OCI-LY3 (cell line): ENCODE results near the gene RBFOX1.

ENCODE experiments used
- H2AFZ ChIP-seq: fragments of 200-600, 300-600 bp; shearing (Covaris generic); 2 replicates; pipeline ENCODE4 v1.6.0; 2014; ENCODE audit warnings: antibody characterized with exemption, low read depth, low read length
- H3K27ac ChIP-seq: fragments of 200-600, 300-600 bp; sonication (generic); 2 replicates; pipeline ENCODE4 v1.5.1; 2014; ENCODE audit warnings: mild to moderate bottlenecking, low read length, moderate library complexity, mixed read lengths
- H3K27me3 ChIP-seq: fragments of 200-600, 300-600 bp; sonication (generic); 2 replicates; pipeline ENCODE4 v1.6.1; 2014; ENCODE audit warnings: low read depth, low read length, mixed read lengths
- H3K36me3 ChIP-seq: fragments of 200-600, 300-600 bp; sonication (generic); replicated peaks from 2 replicates; pipeline ENCODE3; 2014; ENCODE audit warnings: low read depth, low read length, mixed read lengths
- H3K4me1 ChIP-seq: fragments of 300-600, 200-600 bp; sonication (generic); 2 replicates; pipeline ENCODE4 v1.6.1; 2014; ENCODE audit warnings: low read length, mixed read lengths
- H3K4me2 ChIP-seq: fragments of 200-600, 300-600 bp; sonication (generic); 2 replicates; pipeline ENCODE4 v1.6.1; 2014; ENCODE audit warnings: low read length, mixed read lengths
- H3K4me3 ChIP-seq: fragments of 300-600, 200-600 bp; sonication (generic); 2 replicates; pipeline ENCODE4 v1.5.1; 2014; ENCODE audit warnings: antibody characterized with exemption, mild to moderate bottlenecking, low read length, moderate library complexity
- H3K79me2 ChIP-seq: fragments of 300-600, 200-600 bp; shearing (Covaris generic); 2 replicates; pipeline ENCODE4 v1.6.1; 2014; ENCODE audit warnings: mild to moderate bottlenecking, low read length, mixed read lengths
- H3K9ac ChIP-seq: fragments of 300-600, 200-600 bp; shearing (Covaris generic); 2 replicates; pipeline ENCODE4 v1.6.0; 2014; ENCODE audit warnings: mild to moderate bottlenecking, low read length, moderate library complexity
- H3K9me3 ChIP-seq: fragments of 200-600, 300-600 bp; shearing (Covaris generic); 2 replicates; pipeline ENCODE4 v1.6.1; 2014; ENCODE audit warnings: low read length, mixed read lengths; ENCODE audit not compliant: insufficient read depth
- H4K20me1 ChIP-seq: fragments of 200-600, 300-600 bp; sonication (generic); 2 replicates; pipeline ENCODE4 v1.6.1; 2016; ENCODE audit warnings: low read length, mixed read lengths; ENCODE audit not compliant: insufficient read depth
- CTCF ChIP-seq: fragments of 200-600, 300-600 bp; sonication (generic); IDR thresholded peaks from 2 replicates; pipeline ENCODE4 v1.5.1; 2014; ENCODE audit warnings: antibody characterized with exemption, low read length, low read depth
- EZH2phosphoT487 ChIP-seq: fragments of 200-600 bp; shearing (Covaris generic); IDR thresholded peaks from 2 replicates; pipeline ENCODE4 v1.6.1; 2018; ENCODE audit warnings: antibody characterized with exemption, mixed run types, low read depth

Gene RBFOX1

GRCh38 chr16:7509963-7510601 is 177.4 kb downstream of the RBFOX1 start:
- Histone ChIP-seq H2AFZ (no peak overlapping the region), H3K4me3 (peak overlapping the region; percentile 60), H3K4me1 (peaks cover 18% of the 10 kb centered on the region; the same call in 1 of the 2 replicates), H3K9ac (peak overlapping the region; percentile 34; the same call in 1 of the 2 replicates), H3K27ac (peak overlapping the region; percentile 69), H4K20me1 (no peaks in the 10 kb centered on the region), H3K36me3 (no peaks in the 10 kb centered on the region), H3K4me2 (peak overlapping the region; percentile 45), H3K27me3 (no peaks in the 10 kb centered on the region), H3K9me3 (no peaks in the 10 kb centered on the region), H3K79me2 (no peaks in the 10 kb centered on the region)
- TF ChIP-seq EZH2phosphoT487: no peak
- TF ChIP-seq CTCF: no peak

- Histone ChIP-seq H3K9ac (no peak overlapping the region), H3K79me2 (no peaks in the 10 kb centered on the region), H3K27me3 (no peaks in the 10 kb centered on the region), H2AFZ (no peak overlapping the region), H3K36me3 (no peaks in the 10 kb centered on the region), H3K27ac (no peak overlapping the region), H4K20me1 (no peaks in the 10 kb centered on the region), H3K9me3 (no peaks in the 10 kb centered on the region), H3K4me3 (peak overlapping the region; percentile 60; the same call in 1 of the 2 replicates), H3K4me1 (peaks cover 18% of the 10 kb centered on the region; the same call in 1 of the 2 replicates), H3K4me2 (peak overlapping the region; percentile 45; the same call in 1 of the 2 replicates)
- no peak for TF ChIP-seq CTCF
- no peak for TF ChIP-seq EZH2phosphoT487
Measured at GRCh38 chr16:7511549-7512260, 179.1 kb downstream of the RBFOX1 start.

- Histone ChIP-seq H3K27ac (no peak overlapping the region), H3K27me3 (no peaks in the 10 kb centered on the region), H2AFZ (no peak overlapping the region), H4K20me1 (no peaks in the 10 kb centered on the region), H3K4me1 (peaks cover 18% of the 10 kb centered on the region; the same call in 1 of the 2 replicates), H3K4me3 (no peak overlapping the region), H3K4me2 (no peak overlapping the region), H3K9ac (no peak overlapping the region), H3K79me2 (no peaks in the 10 kb centered on the region), H3K36me3 (no peaks in the 10 kb centered on the region), H3K9me3 (no peaks in the 10 kb centered on the region)
- no peak for TF ChIP-seq CTCF
- no peak for TF ChIP-seq EZH2phosphoT487
Measured at GRCh38 chr16:7512503-7512902, 179.9 kb downstream of the RBFOX1 start.

GRCh38 chr16:7513429-7513828 is 180.8 kb downstream of the RBFOX1 start:
- Histone ChIP-seq H3K36me3 (no peaks in the 10 kb centered on the region), H2AFZ (peak overlapping the region; percentile 71), H3K4me3 (peak overlapping the region; percentile 35; the same call in 1 of the 2 replicates), H3K4me1 (peaks cover 18% of the 10 kb centered on the region; the same call in 1 of the 2 replicates), H4K20me1 (no peaks in the 10 kb centered on the region), H3K9me3 (no peaks in the 10 kb centered on the region), H3K9ac (no peak overlapping the region), H3K27me3 (no peaks in the 10 kb centered on the region), H3K79me2 (no peaks in the 10 kb centered on the region), H3K27ac (no peak overlapping the region), H3K4me2 (peak overlapping the region; percentile 23)
- no peak for TF ChIP-seq EZH2phosphoT487
- peak; percentile 75 for TF ChIP-seq CTCF
